Activated CD8-positive, alpha-beta memory T cell treated with anti-CD3 and anti-CD28 coated beads for 1 hour (primary cell): ENCODE data around the gene SERPINF2.
"Not testable (repeated sequence)": the region's sequence is repeated elsewhere in the genome, so short reads cannot be mapped to it uniquely, and the experiment has no call there.

Experiments
- DNase-seq, 2 donors: peaks; one replicate each; pipeline ENCODE4 v3.0.0-alpha.2; 2020; ENCODE audit warnings: low read depth in 1 of 2; ENCODE audit errors: extremely low read depth in 1 of 2

The SERPINF2 gene

DNA sequence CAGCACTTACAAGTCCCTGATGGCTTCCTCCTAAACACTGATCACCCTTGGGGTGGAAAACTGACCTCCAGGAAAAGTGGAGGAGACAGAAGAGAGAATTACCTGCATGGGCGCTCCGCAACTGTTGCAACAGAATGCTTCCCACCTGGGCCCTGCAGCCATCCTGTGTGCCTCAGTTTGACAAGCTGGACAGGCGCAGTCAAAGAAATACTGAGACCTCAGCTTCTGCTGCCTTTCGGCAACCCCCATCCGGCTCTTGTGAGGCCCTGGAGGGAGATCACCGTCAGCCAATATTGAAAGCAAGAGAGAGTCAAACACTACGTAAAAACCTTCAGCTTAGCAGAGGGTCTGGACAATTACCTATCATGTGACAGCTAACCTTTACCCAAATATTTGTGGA lies 44.0 kb downstream of the SERPINF2 start:
- no peak for DNase-seq

DNA sequence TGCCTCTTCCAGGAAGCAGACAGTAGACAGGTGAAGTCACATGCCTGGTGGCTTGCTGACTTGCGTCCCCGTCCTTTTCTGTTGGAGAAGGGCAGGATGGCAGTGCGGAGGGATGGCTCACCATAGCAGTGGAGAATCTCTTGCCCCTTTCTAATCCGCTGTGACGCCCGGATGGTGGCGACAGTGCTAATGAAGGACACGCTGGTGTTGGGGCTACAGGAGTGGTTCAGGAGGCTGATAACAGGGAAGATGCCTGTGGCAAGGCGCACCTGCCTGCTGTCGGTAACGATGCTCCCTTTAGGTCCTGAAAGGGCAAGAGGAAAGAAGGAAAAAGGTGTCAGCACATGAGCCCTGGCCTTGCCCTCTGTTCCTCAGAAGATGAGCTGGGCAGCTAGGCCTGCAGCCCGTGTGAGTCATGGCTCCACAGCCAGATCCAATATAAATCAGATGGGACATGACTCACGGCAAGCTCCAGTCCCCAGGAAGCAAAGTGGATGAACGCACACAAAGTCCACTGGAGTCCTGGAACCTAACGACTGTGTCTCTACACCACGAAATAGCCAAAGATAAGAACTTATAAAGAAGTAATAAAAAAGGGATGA lies 44.7 kb downstream of the SERPINF2 start:
- no peak for DNase-seq

DNA sequence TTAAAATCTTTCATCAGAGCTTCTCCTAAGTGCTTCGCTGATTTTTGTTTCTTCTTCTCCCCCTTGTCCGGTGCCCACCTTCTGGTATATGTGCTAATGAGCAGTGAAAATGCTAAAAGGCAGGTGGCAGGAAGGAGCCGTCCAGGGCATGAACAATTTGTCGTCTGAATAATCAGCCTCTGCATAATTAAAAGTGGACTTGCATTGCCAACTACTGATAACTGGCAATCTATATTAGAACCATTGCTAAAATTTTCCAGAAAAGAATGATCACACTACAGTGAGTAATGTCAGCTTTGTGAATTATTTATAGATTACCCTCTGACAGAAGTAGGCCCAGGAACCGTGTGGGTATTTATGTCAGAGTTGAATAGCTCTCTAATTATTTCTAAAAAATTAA lies 47.3 kb downstream of the SERPINF2 start:
- DNase-seq = no peak

DNA sequence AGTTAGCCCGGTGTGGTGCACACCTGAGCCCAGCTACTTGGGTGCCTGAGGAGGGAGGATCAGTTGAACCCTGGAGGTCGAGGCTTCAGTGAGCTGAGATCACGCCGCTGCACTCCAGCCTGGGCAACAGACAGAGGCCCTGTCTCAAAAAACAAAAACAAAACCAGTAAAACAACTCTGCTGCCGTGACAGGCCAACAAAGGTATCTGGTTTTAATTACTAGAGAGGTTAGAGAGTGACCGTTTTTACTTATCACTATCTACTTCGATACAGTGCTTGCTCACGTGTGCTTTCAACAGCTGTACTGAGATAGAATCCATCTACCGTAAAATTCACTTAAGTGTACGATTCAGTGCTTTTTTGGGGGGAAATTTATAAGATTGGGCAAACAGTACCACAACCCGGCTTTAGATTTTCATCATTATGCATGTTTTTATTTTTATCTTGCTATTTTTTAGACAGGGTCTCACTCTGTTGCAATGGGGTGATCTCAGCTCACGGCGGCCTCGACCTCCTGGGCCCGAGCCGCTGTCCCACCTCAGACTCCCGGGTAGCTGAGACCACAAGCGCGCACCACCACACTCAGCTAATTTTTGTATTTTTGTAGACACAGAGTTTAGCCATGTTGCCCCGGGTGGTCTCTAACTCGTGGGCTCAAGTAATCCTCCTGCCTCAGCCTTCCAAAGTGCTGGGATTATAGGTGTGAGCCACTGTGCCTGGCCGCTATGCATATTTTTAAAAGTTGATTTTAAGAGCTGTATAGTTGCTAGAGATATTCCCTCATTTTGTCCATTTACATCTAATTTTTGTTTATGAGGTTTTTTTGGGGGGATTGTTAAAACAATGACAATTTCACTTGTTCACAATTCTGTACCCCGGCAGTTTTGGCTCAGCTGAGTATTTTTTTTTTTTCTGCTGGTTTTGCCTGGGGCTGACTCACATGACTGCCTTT lies 50.1 kb downstream of the SERPINF2 start:
- no peak for DNase-seq

DNA sequence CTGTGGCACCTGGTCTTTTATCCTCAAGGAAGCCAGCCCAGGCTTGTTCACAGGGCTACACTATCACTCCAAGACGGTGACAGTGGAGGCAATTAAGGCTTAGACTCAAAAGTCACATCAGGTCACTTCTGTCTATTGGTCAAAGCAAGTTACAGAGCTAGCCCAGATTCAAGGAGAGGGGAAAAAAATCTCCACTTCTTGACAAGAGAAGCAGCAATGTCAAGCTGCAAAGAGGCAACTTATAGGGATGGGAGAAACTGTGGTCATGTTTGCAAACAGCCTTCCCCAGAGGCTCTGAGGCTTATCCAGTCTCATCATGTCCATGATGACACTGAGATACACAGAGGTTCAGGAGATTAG lies 50.8 kb downstream of the SERPINF2 start:
- no peak for DNase-seq

DNA sequence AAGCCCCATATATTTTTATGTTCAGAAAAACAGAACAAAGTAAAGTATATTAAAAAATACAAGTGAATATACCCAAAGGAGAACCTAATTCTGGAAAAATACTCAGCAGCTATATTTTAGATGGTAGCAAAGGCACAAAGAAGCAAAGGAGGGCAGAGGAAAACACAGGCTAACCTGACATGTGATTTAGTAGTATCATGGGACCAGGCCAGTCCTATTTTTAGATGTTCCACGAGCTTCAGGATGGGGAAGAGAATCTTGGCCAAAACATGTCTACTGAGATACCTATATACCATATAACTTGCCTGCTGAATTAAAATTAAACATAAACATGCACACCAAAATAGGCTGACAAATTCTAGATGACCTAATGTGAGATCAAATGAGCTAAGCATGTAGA lies 54.1 kb downstream of the SERPINF2 start:
- DNase-seq = no peak

DNA sequence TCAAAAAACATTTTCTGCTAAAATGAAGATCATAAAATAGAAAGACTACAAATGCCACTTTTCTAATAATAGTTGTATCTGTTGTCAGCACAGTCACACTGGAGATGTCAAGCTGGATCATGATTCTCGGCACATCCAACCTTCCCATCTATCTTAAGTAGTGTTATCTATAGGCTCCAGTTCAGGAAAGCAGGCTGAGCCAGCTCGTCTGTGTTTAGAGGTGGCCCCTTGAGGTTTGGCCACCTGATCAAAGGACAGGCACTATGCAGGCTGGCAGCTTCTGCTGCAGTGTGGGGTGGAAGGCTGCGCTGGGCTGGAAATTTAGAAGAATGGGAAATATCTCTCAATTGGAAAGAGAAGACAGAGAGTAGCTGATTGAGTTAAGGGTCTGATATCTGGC lies 54.7 kb downstream of the SERPINF2 start:
- DNase-seq = no peak

DNA sequence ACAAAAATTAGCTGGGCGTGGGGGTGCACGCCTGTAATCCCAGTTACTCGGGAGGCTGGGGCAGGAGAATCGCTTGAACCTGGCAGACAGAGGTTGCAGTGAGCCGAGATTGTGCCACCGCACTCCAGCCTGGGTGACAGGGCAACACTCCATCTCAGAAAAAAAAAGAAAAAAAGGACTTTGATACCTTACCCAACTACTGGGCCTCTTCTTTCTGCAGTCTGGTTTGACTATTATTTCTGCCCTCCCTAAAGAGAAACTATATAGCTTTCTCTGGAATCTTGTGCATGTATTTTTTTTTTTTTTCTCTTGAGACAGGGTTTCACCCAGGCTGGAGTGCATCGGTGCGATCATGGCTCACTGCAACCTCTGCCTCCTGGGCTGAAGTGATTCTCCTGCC lies 55.2 kb downstream of the SERPINF2 start:
- not testable (repeated sequence) for DNase-seq

DNA sequence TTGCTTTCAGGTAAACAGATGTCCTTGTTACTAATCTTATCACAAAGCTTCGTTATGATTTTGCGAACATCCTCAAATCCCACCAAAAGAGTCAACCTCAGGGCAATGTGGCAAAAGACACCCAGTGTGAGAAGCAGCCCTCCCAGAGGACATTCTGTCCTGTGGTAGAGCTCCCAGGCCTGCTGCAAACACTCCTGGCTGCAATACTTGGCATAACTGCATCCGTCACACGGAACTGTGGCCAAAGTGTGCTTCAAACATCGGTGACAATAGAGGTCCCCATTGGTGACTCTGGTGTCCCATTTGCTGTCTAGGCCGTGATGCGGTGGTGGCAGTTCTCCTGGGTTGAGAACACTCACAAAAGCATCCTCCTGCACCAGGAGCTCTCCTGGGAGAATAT lies 57.6 kb downstream of the SERPINF2 start:
- no peak for DNase-seq

DNA sequence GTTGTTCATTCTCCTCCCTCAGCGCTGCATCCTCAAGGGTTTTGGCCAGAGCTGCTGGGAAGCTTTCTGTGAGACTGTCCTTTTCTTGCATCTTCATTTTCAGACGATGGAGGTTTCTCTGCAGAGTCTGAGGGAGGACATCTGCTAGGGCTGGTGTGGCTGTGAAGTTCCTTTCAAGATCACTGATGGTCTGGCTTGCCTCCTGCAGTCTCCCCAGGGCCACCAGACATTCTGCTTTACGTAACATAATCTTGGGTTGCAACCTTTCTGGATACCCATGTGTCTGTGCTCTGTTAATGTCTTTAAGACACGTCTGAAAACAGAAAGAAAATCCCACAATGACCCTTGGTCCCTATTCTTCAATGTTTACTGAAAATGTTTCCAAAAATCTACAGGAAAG lies 58.0 kb downstream of the SERPINF2 start:
- no peak for DNase-seq

DNA sequence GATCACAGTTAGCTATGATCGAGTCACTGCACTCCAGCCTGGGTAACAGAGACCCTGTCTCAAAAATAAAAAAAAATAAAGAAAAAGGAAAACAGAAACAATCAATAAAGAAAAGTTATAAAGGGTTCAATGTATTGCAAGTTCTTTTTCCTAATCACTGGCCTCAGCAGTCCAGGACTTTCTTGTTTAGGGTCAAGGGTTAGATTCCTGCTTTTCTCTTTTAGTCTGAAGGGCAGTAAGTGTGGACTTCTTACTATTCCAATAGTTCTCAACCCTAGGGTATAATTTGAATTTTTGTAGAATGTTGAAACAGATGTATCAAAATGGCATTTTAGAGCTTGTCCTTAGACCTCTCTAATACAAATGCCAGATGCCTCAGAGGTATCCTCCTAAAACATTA lies 59.8 kb downstream of the SERPINF2 start:
- DNase-seq = no peak

DNA sequence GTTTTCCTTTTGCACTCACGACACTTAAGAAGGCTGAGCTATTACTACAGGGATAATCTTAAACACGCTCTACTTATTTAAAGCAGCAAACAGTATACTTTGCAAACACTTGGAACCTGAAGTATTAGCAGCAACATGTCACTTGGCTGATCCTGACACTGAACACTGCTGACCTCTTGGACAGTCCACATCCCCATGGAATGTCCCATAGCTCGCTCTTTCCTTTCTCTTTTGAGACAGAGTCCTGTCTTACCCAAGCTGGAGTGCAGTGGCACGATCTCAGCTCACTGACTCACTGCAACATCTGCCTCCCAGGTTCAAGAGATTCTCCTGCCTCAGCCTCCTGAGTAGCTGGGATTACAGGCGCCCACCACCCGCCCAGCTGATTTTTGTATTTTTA lies 60.6 kb downstream of the SERPINF2 start:
- DNase-seq = no peak
